Measurements from ENCODE around the gene CDK14.

Gene CDK14

DNA sequence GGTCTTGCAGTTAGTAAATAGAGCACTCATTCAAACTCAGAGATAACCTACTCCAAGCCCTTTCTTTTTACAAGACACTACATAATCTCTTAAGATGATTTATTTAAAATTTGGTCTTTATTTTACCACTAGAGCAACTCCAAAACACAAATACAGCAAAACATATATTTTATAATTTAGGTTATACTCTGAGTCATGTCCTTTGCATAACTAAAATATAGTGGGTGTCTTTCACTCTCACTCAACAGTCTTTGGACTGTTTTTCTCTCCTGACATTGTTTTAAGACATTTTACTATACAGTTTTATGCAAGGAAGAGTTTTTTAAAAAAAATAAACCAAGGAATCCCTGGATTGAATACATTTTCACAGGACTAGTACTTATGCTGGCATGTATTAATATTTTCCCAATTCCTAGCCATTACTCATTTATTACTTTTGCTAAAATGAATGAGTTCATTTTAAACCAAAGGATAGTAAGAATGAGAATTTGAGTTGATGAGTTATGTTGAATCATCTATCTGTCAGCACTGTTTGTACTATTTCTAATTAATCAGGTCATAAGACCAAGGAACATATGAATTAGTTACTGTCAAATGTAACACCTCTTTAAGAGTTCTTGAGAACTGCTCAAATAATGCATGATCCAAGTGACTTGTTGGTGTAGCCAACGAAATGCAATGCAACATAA is 365.1 kb downstream of the CDK14 start:
- no peak overlapping the region for H3K14ac ChIP-seq (ENCODE audit: low read length)
- H3K79me2 ChIP-seq (ENCODE audit: control insufficient read depth, insufficient read depth, low read length, poor library complexity), result no peaks in the 10 kb centered on the region
- no peak overlapping the region for H2BK5ac ChIP-seq (ENCODE audit: low read depth, low read length, poor library complexity)
- H2BK120ac ChIP-seq (ENCODE audit: insufficient read depth, low read length, poor library complexity), result no peak overlapping the region
- H2BK12ac ChIP-seq (ENCODE audit: low read length), result no peak overlapping the region
- H4K8ac ChIP-seq (ENCODE audit: low read depth, low read length), result no peak overlapping the region
- H3K4me2 ChIP-seq (ENCODE audit: low read length), result no peak overlapping the region
- no peaks in the 10 kb centered on the region for H3K36me3 ChIP-seq (ENCODE audit: control insufficient read depth in 1 of 2, insufficient read depth in 2 of 2, low read length in 2 of 2)
- H3K23ac ChIP-seq (ENCODE audit: low read length), result no peak overlapping the region
- no peak overlapping the region for H3K4me3 ChIP-seq (ENCODE audit: low read depth, low read length)
- no peaks in the 10 kb centered on the region for H3K27me3 ChIP-seq (ENCODE audit: insufficient read depth, low read length)
- H3K18ac ChIP-seq (ENCODE audit: low read length), result no peak overlapping the region
- no peak overlapping the region for H4K91ac ChIP-seq (ENCODE audit: low read depth, low read length)
- H2AK5ac ChIP-seq (ENCODE audit: low read length), result no peak overlapping the region
- no peak overlapping the region for H2AFZ ChIP-seq (ENCODE audit: insufficient read depth, low read length, poor library complexity)
- H4K12ac ChIP-seq (ENCODE audit: low read depth, low read length), result no peak overlapping the region
- no peak for DNase-seq
- no CpG with 5 or more reads among the region's 1 CpG for WGBS (ENCODE audit: extremely low coverage, insufficient coverage, insufficient read length)
- no peak overlapping the region for H3K9ac ChIP-seq (ENCODE audit: low read length)
- no peak overlapping the region for H3K4ac ChIP-seq (ENCODE audit: low read depth, low read length)
- no peaks in the 10 kb centered on the region for H3K9me3 ChIP-seq (ENCODE audit: insufficient read depth, low read depth, low read length)
- no peak overlapping the region for H3K27ac ChIP-seq (ENCODE audit: low read depth, low read length)
- H3K79me1 ChIP-seq (ENCODE audit: low read length), result no peaks in the 10 kb centered on the region
- H3K4me1 ChIP-seq (ENCODE audit: control insufficient read depth in 1 of 2, insufficient read depth in 2 of 2, low read length in 2 of 2), result no peaks in the 10 kb centered on the region

DNA sequence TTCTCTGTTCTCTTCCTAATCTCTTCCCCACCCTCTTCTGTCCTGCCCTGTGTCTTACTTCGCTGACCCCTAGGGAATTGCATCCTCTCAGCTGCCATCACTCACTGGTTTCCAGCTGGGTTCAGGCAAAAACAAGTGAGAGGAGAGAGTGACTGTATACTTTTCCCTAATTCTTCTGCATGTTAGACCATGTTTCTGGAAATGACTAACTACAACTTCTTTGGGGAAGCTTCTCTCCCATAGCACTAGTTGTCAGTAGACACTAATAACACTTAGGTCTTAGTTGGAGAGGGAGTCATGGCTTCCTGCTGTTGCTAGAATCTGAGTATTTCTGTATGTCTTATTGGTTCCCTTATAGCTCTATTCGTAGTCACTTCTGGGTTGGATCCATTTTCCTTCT is 369.1 kb downstream of the CDK14 start:
- H3K79me2 ChIP-seq (ENCODE audit: control insufficient read depth, insufficient read depth, low read length, poor library complexity), result no peaks in the 10 kb centered on the region
- H4K91ac ChIP-seq (ENCODE audit: low read depth, low read length), result no peak overlapping the region
- H3K4me2 ChIP-seq (ENCODE audit: low read length), result no peak overlapping the region
- H2BK12ac ChIP-seq (ENCODE audit: low read length), result no peak overlapping the region
- H3K4me3 ChIP-seq (ENCODE audit: low read depth, low read length), result no peak overlapping the region
- H3K36me3 ChIP-seq (ENCODE audit: control insufficient read depth in 1 of 2, insufficient read depth in 2 of 2, low read length in 2 of 2), result no peaks in the 10 kb centered on the region
- no peak overlapping the region for H3K23ac ChIP-seq (ENCODE audit: low read length)
- H3K79me1 ChIP-seq (ENCODE audit: low read length), result no peaks in the 10 kb centered on the region
- no peak for DNase-seq
- H3K27me3 ChIP-seq (ENCODE audit: insufficient read depth, low read length), result no peaks in the 10 kb centered on the region
- H4K12ac ChIP-seq (ENCODE audit: low read depth, low read length), result no peak overlapping the region
- H2BK5ac ChIP-seq (ENCODE audit: low read depth, low read length, poor library complexity), result no peak overlapping the region
- H3K4ac ChIP-seq (ENCODE audit: low read depth, low read length), result no peak overlapping the region
- WGBS (ENCODE audit: extremely low coverage, insufficient coverage, insufficient read length), result no CpG with 5 or more reads among the region's 2 CpGs
- no peak overlapping the region for H3K18ac ChIP-seq (ENCODE audit: low read length)
- no peak overlapping the region for H3K9ac ChIP-seq (ENCODE audit: low read length)
- H3K14ac ChIP-seq (ENCODE audit: low read length), result no peak overlapping the region
- H3K9me3 ChIP-seq (ENCODE audit: insufficient read depth, low read depth, low read length), result no peaks in the 10 kb centered on the region
- no peak overlapping the region for H2AFZ ChIP-seq (ENCODE audit: insufficient read depth, low read length, poor library complexity)
- no peaks in the 10 kb centered on the region for H3K4me1 ChIP-seq (ENCODE audit: control insufficient read depth in 1 of 2, insufficient read depth in 2 of 2, low read length in 2 of 2)
- H4K8ac ChIP-seq (ENCODE audit: low read depth, low read length), result no peak overlapping the region
- no peak overlapping the region for H2AK5ac ChIP-seq (ENCODE audit: low read length)
- H3K27ac ChIP-seq (ENCODE audit: low read depth, low read length), result no peak overlapping the region
- no peak overlapping the region for H2BK120ac ChIP-seq (ENCODE audit: insufficient read depth, low read length, poor library complexity)

DNA sequence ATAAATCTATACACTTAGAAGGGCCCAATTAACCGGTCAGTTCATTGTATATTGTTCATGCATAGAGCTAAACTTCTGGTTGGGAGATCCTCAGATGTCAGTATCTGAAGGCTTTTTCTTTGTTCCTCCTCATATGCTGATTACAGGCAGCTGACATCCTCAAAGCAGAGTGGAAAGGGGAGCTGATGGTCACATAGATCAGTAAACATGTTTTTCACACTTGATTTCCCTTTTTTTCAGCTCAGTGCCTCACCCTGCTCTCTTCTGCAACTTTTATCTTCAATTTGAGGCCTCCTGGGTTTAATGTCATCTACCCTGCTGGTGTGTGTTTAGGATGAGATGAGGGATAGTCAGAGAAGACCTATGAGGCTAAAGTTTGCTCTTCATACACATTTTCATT is 370.2 kb downstream of the CDK14 start:
- H3K79me1 ChIP-seq (ENCODE audit: low read length), result no peaks in the 10 kb centered on the region
- no peaks in the 10 kb centered on the region for H3K27me3 ChIP-seq (ENCODE audit: insufficient read depth, low read length)
- H3K4me2 ChIP-seq (ENCODE audit: low read length), result no peak overlapping the region
- no peak overlapping the region for H3K4ac ChIP-seq (ENCODE audit: low read depth, low read length)
- WGBS (ENCODE audit: extremely low coverage, insufficient coverage, insufficient read length), result no CpG with 5 or more reads among the region's 1 CpG
- no peaks in the 10 kb centered on the region for H3K4me1 ChIP-seq (ENCODE audit: control insufficient read depth in 1 of 2, insufficient read depth in 2 of 2, low read length in 2 of 2)
- H3K27ac ChIP-seq (ENCODE audit: low read depth, low read length), result no peak overlapping the region
- no peak overlapping the region for H4K12ac ChIP-seq (ENCODE audit: low read depth, low read length)
- H2BK12ac ChIP-seq (ENCODE audit: low read length), result no peak overlapping the region
- no peak overlapping the region for H2AK5ac ChIP-seq (ENCODE audit: low read length)
- no peak overlapping the region for H3K23ac ChIP-seq (ENCODE audit: low read length)
- DNase-seq, result no peak
- H2AFZ ChIP-seq (ENCODE audit: insufficient read depth, low read length, poor library complexity), result no peak overlapping the region
- no peak overlapping the region for H2BK5ac ChIP-seq (ENCODE audit: low read depth, low read length, poor library complexity)
- H3K14ac ChIP-seq (ENCODE audit: low read length), result no peak overlapping the region
- no peak overlapping the region for H3K4me3 ChIP-seq (ENCODE audit: low read depth, low read length)
- no peak overlapping the region for H2BK120ac ChIP-seq (ENCODE audit: insufficient read depth, low read length, poor library complexity)
- H3K9me3 ChIP-seq (ENCODE audit: insufficient read depth, low read depth, low read length), result no peaks in the 10 kb centered on the region
- no peak overlapping the region for H4K91ac ChIP-seq (ENCODE audit: low read depth, low read length)
- no peak overlapping the region for H3K9ac ChIP-seq (ENCODE audit: low read length)
- no peak overlapping the region for H4K8ac ChIP-seq (ENCODE audit: low read depth, low read length)
- H3K36me3 ChIP-seq (ENCODE audit: control insufficient read depth in 1 of 2, insufficient read depth in 2 of 2, low read length in 2 of 2), result no peaks in the 10 kb centered on the region
- no peaks in the 10 kb centered on the region for H3K79me2 ChIP-seq (ENCODE audit: control insufficient read depth, insufficient read depth, low read length, poor library complexity)
- no peak overlapping the region for H3K18ac ChIP-seq (ENCODE audit: low read length)

DNA sequence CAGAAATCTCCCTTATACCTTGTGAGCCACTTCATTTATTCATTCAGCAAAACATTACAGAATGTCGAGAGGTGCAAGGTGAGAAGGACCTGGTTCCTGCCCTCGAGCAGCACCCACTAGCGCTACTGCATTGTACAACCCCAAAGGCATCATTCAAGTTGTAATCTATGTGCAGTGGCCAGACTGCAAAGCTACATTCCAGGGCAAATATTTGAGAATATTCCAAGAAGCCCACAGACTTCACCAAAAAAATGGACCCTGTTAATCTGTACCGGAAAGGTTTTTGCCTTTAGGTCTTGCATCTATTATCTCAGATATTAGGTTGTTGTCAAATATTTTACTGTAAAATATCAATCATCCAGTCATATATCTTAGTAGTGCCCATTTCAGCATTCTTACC is 372.8 kb downstream of the CDK14 start:
- no peak for DNase-seq

More for the DNA sequence above, 372.8 kb downstream of the CDK14 start:
- Histone ChIP-seq H3K23ac (ENCODE audit: low read length) (no peak overlapping the region), H2BK12ac (ENCODE audit: low read length) (no peak overlapping the region), H3K27ac (ENCODE audit: low read depth, low read length) (no peak overlapping the region), H4K91ac (ENCODE audit: low read depth, low read length) (no peak overlapping the region), H3K18ac (ENCODE audit: low read length) (no peak overlapping the region), H2AFZ (ENCODE audit: insufficient read depth, low read length, poor library complexity) (no peak overlapping the region), H3K27me3 (ENCODE audit: insufficient read depth, low read length) (no peaks in the 10 kb centered on the region), H3K4me2 (ENCODE audit: low read length) (no peak overlapping the region), H3K79me2 (ENCODE audit: control insufficient read depth, insufficient read depth, low read length, poor library complexity) (no peaks in the 10 kb centered on the region), H3K4me3 (ENCODE audit: low read depth, low read length) (no peak overlapping the region), H3K79me1 (ENCODE audit: low read length) (no peaks in the 10 kb centered on the region), H2BK5ac (ENCODE audit: low read depth, low read length, poor library complexity) (no peak overlapping the region), H3K9me3 (ENCODE audit: insufficient read depth, low read depth, low read length) (no peaks in the 10 kb centered on the region), H3K4ac (ENCODE audit: low read depth, low read length) (no peak overlapping the region), H3K9ac (ENCODE audit: low read length) (no peak overlapping the region), H3K36me3 (ENCODE audit: control insufficient read depth in 1 of 2, insufficient read depth in 2 of 2, low read length in 2 of 2) (no peaks in the 10 kb centered on the region), H4K8ac (ENCODE audit: low read depth, low read length) (no peak overlapping the region), H3K14ac (ENCODE audit: low read length) (no peak overlapping the region), H4K12ac (ENCODE audit: low read depth, low read length) (no peak overlapping the region), H2AK5ac (ENCODE audit: low read length) (no peak overlapping the region), H3K4me1 (ENCODE audit: control insufficient read depth in 1 of 2, insufficient read depth in 2 of 2, low read length in 2 of 2) (no peaks in the 10 kb centered on the region), H2BK120ac (ENCODE audit: insufficient read depth, low read length, poor library complexity) (no peak overlapping the region)
- WGBS (ENCODE audit: extremely low coverage, insufficient coverage, insufficient read length), result no CpG with 5 or more reads among the region's 4 CpGs
